Measurements from ENCODE around the gene FKBP15. TPM values are rescaled to one million over a fixed set of nuclear protein-coding genes. Genes with fewer than 3 reads are reported as not detected.
A peak's percentile ranks its signal among the peaks of the same experiment; 100 is the strongest.

The FKBP15 gene
- total RNA-seq (ENCODE audit: low replicate concordance) = 23.8 and 24.6 TPM in 2 replicates
- long read RNA-seq, full-length matches to known transcripts = 3 of 53 reads
- long read RNA-seq, partial matches to known transcripts = 37 of 53 reads
- long read RNA-seq, other reads (novel, unspliced or antisense) = 13 of 53 reads

DNA sequence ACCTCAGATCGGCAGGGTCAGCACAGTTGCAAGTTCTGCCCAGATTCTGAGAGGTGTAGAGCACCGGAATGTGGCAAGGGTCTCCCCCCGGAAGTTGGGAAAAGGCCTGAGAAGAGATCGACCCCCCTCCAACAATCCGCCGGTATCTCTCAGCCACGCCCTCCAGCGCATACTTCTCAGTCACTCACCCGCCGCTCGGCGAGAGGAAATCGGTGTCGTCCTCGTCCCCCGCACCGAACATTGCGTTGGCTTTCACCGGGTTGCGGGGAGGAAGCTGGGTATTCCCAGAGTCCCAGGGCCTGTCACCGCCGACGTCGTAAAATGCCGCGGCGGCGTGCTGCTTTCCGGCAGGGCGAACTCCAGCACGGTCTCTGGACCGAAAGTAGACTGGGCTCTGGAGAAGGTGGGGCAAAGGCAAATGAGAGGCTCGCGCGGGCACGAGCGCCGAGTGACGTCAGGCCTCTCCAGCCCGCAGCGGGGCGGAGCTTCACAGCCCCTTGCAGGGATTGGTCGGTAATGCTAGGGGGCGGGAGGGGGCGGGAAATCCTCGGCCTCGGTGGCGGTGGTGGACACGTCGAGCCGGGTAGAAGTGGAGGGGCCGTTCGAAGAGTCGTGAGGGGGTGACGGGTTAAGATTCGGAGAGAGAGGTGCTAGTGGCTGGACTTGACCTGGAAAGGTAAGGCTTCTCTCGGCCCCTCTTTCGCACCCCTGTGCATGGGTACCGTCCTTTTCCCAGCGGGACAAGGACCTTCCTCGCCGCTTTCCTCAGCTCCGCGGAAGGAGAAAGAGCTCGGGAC, at the start of gene FKBP15, which contains the start of gene SLC31A1:
Gene FKBP15, minus strand, starts transcription at position 275 of the 797 bp plus-strand sequence. Its CDS starts 34 bp downstream, at position 241.
Gene SLC31A1, plus strand, starts transcription at position 542 of the 797 bp plus-strand sequence. CDS start 34,605 bp downstream, outside the sequence.
- TF ChIP-seq, protein P1, sequence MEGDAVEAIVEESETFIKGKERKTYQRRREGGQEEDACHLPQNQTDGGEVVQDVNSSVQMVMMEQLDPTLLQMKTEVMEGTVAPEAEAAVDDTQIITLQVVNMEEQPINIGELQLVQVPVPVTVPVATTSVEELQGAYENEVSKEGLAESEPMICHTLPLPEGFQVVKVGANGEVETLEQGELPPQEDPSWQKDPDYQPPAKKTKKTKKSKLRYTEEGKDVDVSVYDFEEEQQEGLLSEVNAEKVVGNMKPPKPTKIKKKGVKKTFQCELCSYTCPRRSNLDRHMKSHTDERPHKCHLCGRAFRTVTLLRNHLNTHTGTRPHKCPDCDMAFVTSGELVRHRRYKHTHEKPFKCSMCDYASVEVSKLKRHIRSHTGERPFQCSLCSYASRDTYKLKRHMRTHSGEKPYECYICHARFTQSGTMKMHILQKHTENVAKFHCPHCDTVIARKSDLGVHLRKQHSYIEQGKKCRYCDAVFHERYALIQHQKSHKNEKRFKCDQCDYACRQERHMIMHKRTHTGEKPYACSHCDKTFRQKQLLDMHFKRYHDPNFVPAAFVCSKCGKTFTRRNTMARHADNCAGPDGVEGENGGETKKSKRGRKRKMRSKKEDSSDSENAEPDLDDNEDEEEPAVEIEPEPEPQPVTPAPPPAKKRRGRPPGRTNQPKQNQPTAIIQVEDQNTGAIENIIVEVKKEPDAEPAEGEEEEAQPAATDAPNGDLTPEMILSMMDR (conservative IDR thresholded peaks at IDR 0.05) = no peak
- Mint-ChIP-seq H3K27me3 (no peaks in the 10 kb centered on the region), H3K36me3 (peaks cover 5% of the 10 kb centered on the region), H3K27ac (peak within 1 kb of the TSS; percentile 96), H3K4me3 (peak within 1 kb of the TSS; percentile 98), H3K9me3 (no peaks in the 10 kb centered on the region), H3K4me1 (ENCODE audit: unreplicated experiment) (peaks cover 34% of the 10 kb centered on the region)
- DNase-seq (ENCODE audit: extremely low spot score, unreplicated experiment) = peak; percentile 98

DNA sequence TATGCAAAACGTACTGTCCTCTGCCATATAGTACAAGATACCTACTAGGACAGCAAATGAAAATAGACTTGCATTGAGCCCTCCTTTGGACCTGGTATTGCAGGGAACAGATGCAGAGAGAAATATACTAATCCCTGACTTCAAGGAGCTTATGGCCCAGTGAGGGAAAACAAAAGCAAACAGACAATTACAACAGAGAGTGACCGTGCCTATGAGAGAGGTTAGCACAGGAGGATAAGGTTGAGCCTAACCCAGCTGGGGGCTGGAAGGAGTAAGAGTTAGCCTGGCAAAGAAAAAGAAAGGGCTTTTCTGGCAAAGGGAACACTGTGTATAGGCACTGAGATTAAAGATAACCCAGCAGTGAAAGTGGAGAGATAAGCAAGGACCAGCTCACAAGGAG, 48.8 kb upstream of the FKBP15 start:
- Mint-ChIP-seq H3K4me3 (no peak overlapping the region), H3K27ac (no peak overlapping the region), H3K9me3 (no peaks in the 10 kb centered on the region), H3K4me1 (ENCODE audit: unreplicated experiment) (peaks cover 6% of the 10 kb centered on the region), H3K27me3 (no peaks in the 10 kb centered on the region), H3K36me3 (peaks cover 22% of the 10 kb centered on the region)
- TF ChIP-seq, protein P1 (conservative IDR thresholded peaks at IDR 0.05) = no peak
- DNase-seq (ENCODE audit: extremely low spot score, unreplicated experiment) = no peak

GRCh38 chr9:113269355-113269754, 48.3 kb upstream of the FKBP15 start:
- no peak for DNase-seq (ENCODE audit: extremely low spot score, unreplicated experiment)
- TF ChIP-seq, protein P1 (conservative IDR thresholded peaks at IDR 0.05) = no peak
- Mint-ChIP-seq H3K36me3 (peaks cover 24% of the 10 kb centered on the region), H3K4me3 (no peak overlapping the region), H3K27ac (no peak overlapping the region), H3K27me3 (no peaks in the 10 kb centered on the region), H3K9me3 (no peaks in the 10 kb centered on the region), H3K4me1 (ENCODE audit: unreplicated experiment) (peaks cover 4% of the 10 kb centered on the region)

- Mint-ChIP-seq H3K9me3 (no peaks in the 10 kb centered on the region), H3K27me3 (no peaks in the 10 kb centered on the region), H3K4me3 (no peak overlapping the region), H3K27ac (no peak overlapping the region), H3K36me3 (peaks cover 24% of the 10 kb centered on the region), H3K4me1 (ENCODE audit: unreplicated experiment) (no peaks in the 10 kb centered on the region)
- DNase-seq (ENCODE audit: extremely low spot score, unreplicated experiment) = no peak
- TF ChIP-seq, protein P1 (conservative IDR thresholded peaks at IDR 0.05) = no peak
Measured at GRCh38 chr9:113267911-113268566, 47.0 kb upstream of the FKBP15 start.

DNA sequence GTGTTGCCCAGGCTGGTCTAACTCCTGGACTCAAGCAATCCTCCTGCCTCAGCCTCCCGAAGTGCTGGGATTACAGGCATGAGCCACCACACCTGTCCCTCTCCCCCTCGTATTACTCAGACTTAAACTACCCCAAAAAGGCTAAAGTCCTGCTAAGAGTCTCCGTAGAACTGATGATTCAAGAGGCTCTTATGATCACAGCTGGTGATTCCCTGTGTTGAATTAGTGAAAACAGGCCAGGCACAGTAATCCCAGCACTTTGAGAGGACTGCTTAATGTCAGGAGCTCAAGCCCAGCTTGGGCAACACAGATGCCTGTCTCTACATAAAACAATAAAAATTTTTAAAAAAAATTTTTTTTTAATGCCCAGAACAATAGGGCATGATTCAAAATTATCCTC, 45.1 kb upstream of the FKBP15 start:
- TF ChIP-seq, protein P1 (conservative IDR thresholded peaks at IDR 0.05) = no peak
- Mint-ChIP-seq H3K4me1 (ENCODE audit: unreplicated experiment) (no peaks in the 10 kb centered on the region), H3K9me3 (no peaks in the 10 kb centered on the region)

More for the DNA sequence above, 45.1 kb upstream of the FKBP15 start:
- Mint-ChIP-seq H3K36me3 (peaks cover 31% of the 10 kb centered on the region), H3K27me3 (no peaks in the 10 kb centered on the region), H3K4me3 (no peak overlapping the region), H3K27ac (no peak overlapping the region)
- DNase-seq (ENCODE audit: extremely low spot score, unreplicated experiment) = no peak
